Osteocyte (in vitro differentiated cells): ENCODE data around the gene JAKMIP1. TPM values are rescaled to one million over a fixed set of nuclear protein-coding genes. Genes with fewer than 3 reads are reported as not detected.

ENCODE experiments used
- DNase-seq: peaks from one replicate; pipeline ENCODE4 v3.0.0; 2021; ENCODE audit warnings: mixed read lengths; ENCODE audit not compliant: unreplicated experiment; ENCODE audit errors: extremely low spot score
- H3K27ac Mint-ChIP-seq: one replicate; pipeline ENCODE4 v1.8.0; 2021; ENCODE audit warnings: mild to moderate bottlenecking, mixed read lengths; ENCODE audit not compliant: unreplicated experiment
- H3K27me3 Mint-ChIP-seq: one replicate; pipeline ENCODE4 v1.8.0; 2021; ENCODE audit warnings: mixed read lengths; ENCODE audit not compliant: unreplicated experiment
- H3K36me3 Mint-ChIP-seq: one replicate; pipeline ENCODE4 v1.8.0; 2021; ENCODE audit warnings: mixed read lengths; ENCODE audit not compliant: unreplicated experiment
- H3K4me1 Mint-ChIP-seq: one replicate; pipeline ENCODE4 v1.8.0; 2021; ENCODE audit warnings: mixed read lengths; ENCODE audit not compliant: unreplicated experiment
- H3K4me3 Mint-ChIP-seq: one replicate; pipeline ENCODE4 v1.8.0; 2021; ENCODE audit warnings: mild to moderate bottlenecking, moderate library complexity, mixed read lengths; ENCODE audit not compliant: unreplicated experiment
- H3K9me3 Mint-ChIP-seq: one replicate; pipeline ENCODE4 v1.8.0; 2021; ENCODE audit warnings: mixed read lengths; ENCODE audit not compliant: unreplicated experiment
- total RNA-seq: library from RNA; stranded (reverse); gene quantifications from 2 replicates; pipeline ENCODE4 v1.2.1, GENCODE V29; 2021
- TF ChIP-seq, protein P1 (sequence below): fragments of 200-600 bp; sonication (generic); IDR thresholded peaks from 2 replicates; pipeline ENCODE4 v1.5.0; 2021; ENCODE audit warnings: antibody characterized with exemption, mild to moderate bottlenecking, moderate library complexity

Gene JAKMIP1
- total RNA-seq, 1 donor from 2014 or later, result not detected

GRCh38 chr4:6085691-6086628, 114.4 kb downstream of the JAKMIP1 start:
- TF ChIP-seq, protein P1, sequence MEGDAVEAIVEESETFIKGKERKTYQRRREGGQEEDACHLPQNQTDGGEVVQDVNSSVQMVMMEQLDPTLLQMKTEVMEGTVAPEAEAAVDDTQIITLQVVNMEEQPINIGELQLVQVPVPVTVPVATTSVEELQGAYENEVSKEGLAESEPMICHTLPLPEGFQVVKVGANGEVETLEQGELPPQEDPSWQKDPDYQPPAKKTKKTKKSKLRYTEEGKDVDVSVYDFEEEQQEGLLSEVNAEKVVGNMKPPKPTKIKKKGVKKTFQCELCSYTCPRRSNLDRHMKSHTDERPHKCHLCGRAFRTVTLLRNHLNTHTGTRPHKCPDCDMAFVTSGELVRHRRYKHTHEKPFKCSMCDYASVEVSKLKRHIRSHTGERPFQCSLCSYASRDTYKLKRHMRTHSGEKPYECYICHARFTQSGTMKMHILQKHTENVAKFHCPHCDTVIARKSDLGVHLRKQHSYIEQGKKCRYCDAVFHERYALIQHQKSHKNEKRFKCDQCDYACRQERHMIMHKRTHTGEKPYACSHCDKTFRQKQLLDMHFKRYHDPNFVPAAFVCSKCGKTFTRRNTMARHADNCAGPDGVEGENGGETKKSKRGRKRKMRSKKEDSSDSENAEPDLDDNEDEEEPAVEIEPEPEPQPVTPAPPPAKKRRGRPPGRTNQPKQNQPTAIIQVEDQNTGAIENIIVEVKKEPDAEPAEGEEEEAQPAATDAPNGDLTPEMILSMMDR, result no peak
- Mint-ChIP-seq H3K27me3 (peaks cover 7% of the 10 kb centered on the region), H3K9me3 (no peaks in the 10 kb centered on the region), H3K36me3 (no peaks in the 10 kb centered on the region), H3K4me1 (no peaks in the 10 kb centered on the region), H3K4me3 (no peak overlapping the region), H3K27ac (no peak overlapping the region)
- no peak for DNase-seq

DNA sequence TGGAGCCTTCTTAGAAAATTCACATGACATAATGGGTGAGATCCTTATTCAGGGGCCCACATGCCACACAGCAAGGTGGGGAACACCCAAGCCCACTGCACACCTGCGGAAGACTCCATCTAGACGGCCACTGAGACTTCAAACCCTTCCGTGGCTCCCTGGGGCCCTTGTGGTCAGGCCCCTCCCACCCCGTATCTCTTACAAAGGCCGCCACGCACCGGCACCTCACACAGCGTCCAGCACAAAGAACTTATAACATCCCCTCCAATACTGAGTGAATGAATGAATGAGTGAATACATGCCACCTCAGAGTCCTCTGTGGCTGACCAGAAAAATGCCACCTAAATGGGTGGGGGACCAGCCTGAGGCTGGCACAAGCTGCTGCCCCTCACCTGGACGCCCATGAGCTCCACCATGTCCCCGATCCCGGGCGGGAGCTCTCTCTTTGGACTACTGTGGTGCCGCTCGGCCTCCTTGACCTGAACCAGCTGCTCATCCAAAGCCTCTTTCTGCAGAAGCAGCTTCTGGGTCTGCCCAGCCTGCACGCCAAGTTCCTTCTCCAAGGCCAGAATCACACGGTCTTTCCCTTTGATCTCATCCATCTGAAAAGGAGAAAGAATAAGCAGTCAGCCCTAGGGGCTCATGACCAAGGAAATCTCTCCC, 115.2 kb downstream of the JAKMIP1 start:
- Mint-ChIP-seq H3K36me3 (no peaks in the 10 kb centered on the region), H3K4me1 (no peaks in the 10 kb centered on the region), H3K9me3 (no peaks in the 10 kb centered on the region), H3K27ac (no peak overlapping the region), H3K4me3 (no peak overlapping the region), H3K27me3 (peaks cover 7% of the 10 kb centered on the region)
- DNase-seq, result no peak
- TF ChIP-seq, protein P1, result no peak

GRCh38 chr4:6079965-6080364, 120.4 kb downstream of the JAKMIP1 start:
- no peaks in the 10 kb centered on the region for H3K4me1 Mint-ChIP-seq
- no peak overlapping the region for H3K4me3 Mint-ChIP-seq
- no peak for DNase-seq
- H3K9me3 Mint-ChIP-seq, result no peaks in the 10 kb centered on the region
- TF ChIP-seq, protein P1, result no peak
- H3K27me3 Mint-ChIP-seq, result peaks cover 6% of the 10 kb centered on the region
- H3K27ac Mint-ChIP-seq, result no peak overlapping the region
- no peaks in the 10 kb centered on the region for H3K36me3 Mint-ChIP-seq

DNA sequence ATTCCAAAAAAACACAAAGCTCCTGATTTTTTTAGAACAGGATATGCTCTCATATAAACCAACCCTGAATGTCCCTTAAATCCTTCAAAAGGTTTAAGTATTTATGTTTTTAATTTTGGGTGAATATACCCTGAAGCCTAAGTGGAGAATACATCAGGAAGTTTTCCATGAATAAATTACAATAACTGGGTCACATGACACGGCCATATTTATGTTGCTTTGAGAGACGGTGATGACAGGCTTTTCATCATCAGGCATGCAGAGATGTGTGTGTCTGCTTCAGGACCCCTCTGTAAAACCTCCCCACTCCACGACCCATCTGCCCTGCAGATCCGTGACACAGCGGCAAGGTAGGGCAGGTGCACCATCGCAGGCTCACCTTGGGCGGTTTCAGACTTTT, 121.8 kb downstream of the JAKMIP1 start:
- Mint-ChIP-seq H3K27ac (no peak overlapping the region), H3K4me1 (no peaks in the 10 kb centered on the region), H3K27me3 (peaks cover 10% of the 10 kb centered on the region), H3K36me3 (no peaks in the 10 kb centered on the region), H3K4me3 (no peak overlapping the region), H3K9me3 (no peaks in the 10 kb centered on the region)
- TF ChIP-seq, protein P1, result no peak
- no peak for DNase-seq

DNA sequence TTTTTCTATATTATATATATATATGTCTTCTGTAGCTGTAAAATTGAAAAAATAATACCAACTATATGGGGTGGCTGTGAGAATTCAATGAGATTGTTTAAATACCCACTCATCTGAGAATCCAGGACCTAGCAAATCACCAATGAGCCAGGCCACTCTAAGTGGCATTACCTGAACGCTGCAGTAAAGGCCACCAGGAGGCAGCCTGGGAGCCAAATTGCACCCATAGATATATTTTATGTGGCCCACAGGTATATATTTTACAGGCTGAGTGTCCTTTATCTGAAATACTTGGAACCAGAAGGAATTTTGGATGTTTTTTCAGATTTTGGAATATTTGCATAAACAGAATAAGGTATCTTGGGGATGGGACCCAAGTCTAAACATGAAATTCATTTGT, 124.0 kb downstream of the JAKMIP1 start:
- Mint-ChIP-seq H3K4me3 (no peak overlapping the region), H3K27ac (no peak overlapping the region), H3K4me1 (no peaks in the 10 kb centered on the region), H3K27me3 (peaks cover 16% of the 10 kb centered on the region), H3K36me3 (no peaks in the 10 kb centered on the region), H3K9me3 (no peaks in the 10 kb centered on the region)
- TF ChIP-seq, protein P1, result peak; percentile 8
- DNase-seq, result no peak
